GM23338 (cell line): ENCODE data around the gene IGF2BP3.

Source experiments
- CREB1 ChIP-seq: fragments of 250-450 bp; sonication (Bioruptor Pico); IDR thresholded peaks from 2 replicates; pipeline ENCODE4 v1.5.0; 2020; ENCODE audit warnings: low read depth, mild to moderate bottlenecking, moderate library complexity
- EZH2 ChIP-seq: fragments of 200-600 bp; sonication (generic); IDR thresholded peaks from one replicate; pipeline ENCODE4 v1.8.0; 2017; ENCODE audit warnings: antibody characterized with exemption, mild to moderate bottlenecking, low read depth; ENCODE audit not compliant: unreplicated experiment
- EZH2phosphoT487 ChIP-seq: fragments of 200-600 bp; sonication (generic); IDR thresholded peaks from one replicate; pipeline ENCODE4 v1.8.1; 2018; ENCODE audit warnings: antibody characterized with exemption; ENCODE audit not compliant: unreplicated experiment
- JUNB ChIP-seq: IDR thresholded peaks from one replicate; pipeline ENCODE4 v1.6.1; 2016; ENCODE audit warnings: antibody characterized with exemption; ENCODE audit not compliant: unreplicated experiment
- NANOG ChIP-seq: IDR thresholded peaks from 2 replicates; pipeline ENCODE4 v1.6.1; 2016; ENCODE audit warnings: antibody characterized with exemption, borderline replicate concordance
- POLR2AphosphoS5 ChIP-seq: IDR thresholded peaks from 2 replicates; pipeline ENCODE4 v1.6.1; 2016; ENCODE audit warnings: antibody characterized with exemption, low read depth
- STAT1 ChIP-seq: IDR thresholded peaks from one replicate; pipeline ENCODE4 v1.6.1; 2016; ENCODE audit warnings: antibody characterized with exemption; ENCODE audit not compliant: unreplicated experiment
- ZNF114 ChIP-seq: fragments of 250-450 bp; sonication (Bioruptor Pico); IDR thresholded peaks from 2 replicates; pipeline ENCODE4 v1.5.0; 2020; ENCODE audit warnings: mild to moderate bottlenecking, moderate library complexity
- ZNF331 ChIP-seq: fragments of 250-450 bp; sonication (Bioruptor Pico); IDR thresholded peaks from 2 replicates; pipeline ENCODE4 v1.5.0; 2020; ENCODE audit warnings: low read depth, mild to moderate bottlenecking, moderate library complexity
- ZNF462 ChIP-seq: fragments of 250-450 bp; sonication (Bioruptor Pico); IDR thresholded peaks from 2 replicates; pipeline ENCODE4 v1.5.0; 2020; ENCODE audit warnings: mild to moderate bottlenecking, moderate library complexity
- TF ChIP-seq, protein P1 (sequence below), 2 experiments: fragments of 200-600 bp in 1 of 2; sonication (generic) in 1 of 2; conservative IDR thresholded peaks; 2 replicates each; pipeline versions ENCODE4 v1.5.1 to v1.6.1; 2016 to 2017; ENCODE audit warnings: antibody characterized with exemption in 2 of 2, low read depth in 2 of 2, mild to moderate bottlenecking in 2 of 2, moderate library complexity in 1 of 2
- TF ChIP-seq, protein P2 (sequence below): IDR thresholded peaks from one replicate; pipeline ENCODE4 v1.6.1; 2018; ENCODE audit warnings: antibody characterized with exemption; ENCODE audit not compliant: unreplicated experiment
- TF ChIP-seq, protein P3 (sequence below): IDR thresholded peaks from 2 replicates; pipeline ENCODE4 v1.6.1; 2016; ENCODE audit warnings: antibody characterized with exemption

GRCh38 chr7:23343102-23343501, 127.2 kb downstream of the IGF2BP3 start:
- TF ChIP-seq CREB1 (CRISPR knock-in tag) (no peak), POLR2AphosphoS5 (no peak), JUNB (no peak), EZH2 (no peak), STAT1 (no peak), NANOG (no peak), EZH2phosphoT487 (no peak), ZNF114 (CRISPR knock-in tag) (no peak), ZNF331 (no peak), ZNF462 (CRISPR knock-in tag) (no peak)
- TF ChIP-seq, protein P1, sequence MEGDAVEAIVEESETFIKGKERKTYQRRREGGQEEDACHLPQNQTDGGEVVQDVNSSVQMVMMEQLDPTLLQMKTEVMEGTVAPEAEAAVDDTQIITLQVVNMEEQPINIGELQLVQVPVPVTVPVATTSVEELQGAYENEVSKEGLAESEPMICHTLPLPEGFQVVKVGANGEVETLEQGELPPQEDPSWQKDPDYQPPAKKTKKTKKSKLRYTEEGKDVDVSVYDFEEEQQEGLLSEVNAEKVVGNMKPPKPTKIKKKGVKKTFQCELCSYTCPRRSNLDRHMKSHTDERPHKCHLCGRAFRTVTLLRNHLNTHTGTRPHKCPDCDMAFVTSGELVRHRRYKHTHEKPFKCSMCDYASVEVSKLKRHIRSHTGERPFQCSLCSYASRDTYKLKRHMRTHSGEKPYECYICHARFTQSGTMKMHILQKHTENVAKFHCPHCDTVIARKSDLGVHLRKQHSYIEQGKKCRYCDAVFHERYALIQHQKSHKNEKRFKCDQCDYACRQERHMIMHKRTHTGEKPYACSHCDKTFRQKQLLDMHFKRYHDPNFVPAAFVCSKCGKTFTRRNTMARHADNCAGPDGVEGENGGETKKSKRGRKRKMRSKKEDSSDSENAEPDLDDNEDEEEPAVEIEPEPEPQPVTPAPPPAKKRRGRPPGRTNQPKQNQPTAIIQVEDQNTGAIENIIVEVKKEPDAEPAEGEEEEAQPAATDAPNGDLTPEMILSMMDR (conservative IDR thresholded peaks at IDR 0.05; ENCODE audit: low read depth in 2 of 2), result no peak
- TF ChIP-seq, protein P2, sequence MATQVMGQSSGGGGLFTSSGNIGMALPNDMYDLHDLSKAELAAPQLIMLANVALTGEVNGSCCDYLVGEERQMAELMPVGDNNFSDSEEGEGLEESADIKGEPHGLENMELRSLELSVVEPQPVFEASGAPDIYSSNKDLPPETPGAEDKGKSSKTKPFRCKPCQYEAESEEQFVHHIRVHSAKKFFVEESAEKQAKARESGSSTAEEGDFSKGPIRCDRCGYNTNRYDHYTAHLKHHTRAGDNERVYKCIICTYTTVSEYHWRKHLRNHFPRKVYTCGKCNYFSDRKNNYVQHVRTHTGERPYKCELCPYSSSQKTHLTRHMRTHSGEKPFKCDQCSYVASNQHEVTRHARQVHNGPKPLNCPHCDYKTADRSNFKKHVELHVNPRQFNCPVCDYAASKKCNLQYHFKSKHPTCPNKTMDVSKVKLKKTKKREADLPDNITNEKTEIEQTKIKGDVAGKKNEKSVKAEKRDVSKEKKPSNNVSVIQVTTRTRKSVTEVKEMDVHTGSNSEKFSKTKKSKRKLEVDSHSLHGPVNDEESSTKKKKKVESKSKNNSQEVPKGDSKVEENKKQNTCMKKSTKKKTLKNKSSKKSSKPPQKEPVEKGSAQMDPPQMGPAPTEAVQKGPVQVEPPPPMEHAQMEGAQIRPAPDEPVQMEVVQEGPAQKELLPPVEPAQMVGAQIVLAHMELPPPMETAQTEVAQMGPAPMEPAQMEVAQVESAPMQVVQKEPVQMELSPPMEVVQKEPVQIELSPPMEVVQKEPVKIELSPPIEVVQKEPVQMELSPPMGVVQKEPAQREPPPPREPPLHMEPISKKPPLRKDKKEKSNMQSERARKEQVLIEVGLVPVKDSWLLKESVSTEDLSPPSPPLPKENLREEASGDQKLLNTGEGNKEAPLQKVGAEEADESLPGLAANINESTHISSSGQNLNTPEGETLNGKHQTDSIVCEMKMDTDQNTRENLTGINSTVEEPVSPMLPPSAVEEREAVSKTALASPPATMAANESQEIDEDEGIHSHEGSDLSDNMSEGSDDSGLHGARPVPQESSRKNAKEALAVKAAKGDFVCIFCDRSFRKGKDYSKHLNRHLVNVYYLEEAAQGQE, result no peak
- TF ChIP-seq, protein P3, sequence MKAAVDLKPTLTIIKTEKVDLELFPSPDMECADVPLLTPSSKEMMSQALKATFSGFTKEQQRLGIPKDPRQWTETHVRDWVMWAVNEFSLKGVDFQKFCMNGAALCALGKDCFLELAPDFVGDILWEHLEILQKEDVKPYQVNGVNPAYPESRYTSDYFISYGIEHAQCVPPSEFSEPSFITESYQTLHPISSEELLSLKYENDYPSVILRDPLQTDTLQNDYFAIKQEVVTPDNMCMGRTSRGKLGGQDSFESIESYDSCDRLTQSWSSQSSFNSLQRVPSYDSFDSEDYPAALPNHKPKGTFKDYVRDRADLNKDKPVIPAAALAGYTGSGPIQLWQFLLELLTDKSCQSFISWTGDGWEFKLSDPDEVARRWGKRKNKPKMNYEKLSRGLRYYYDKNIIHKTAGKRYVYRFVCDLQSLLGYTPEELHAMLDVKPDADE, result no peak
